ENCODE data around the gene SRSF7.

SRSF7 gene

GRCh38 chr2:38700113-38700785 lies 50.9 kb downstream of the SRSF7 start:
- no peak for DNase-seq

GRCh38 chr2:38698467-38699003 lies 52.6 kb downstream of the SRSF7 start:
- no peak for DNase-seq

- no peak for DNase-seq
Observed at GRCh38 chr2:38697116-38697840, 53.9 kb downstream of the SRSF7 start.

All from stimulated activated CD4-positive, alpha-beta T cell treated with anti-CD3 and anti-CD28 coated beads, Interleukin-12 subunit alpha, Interleukin-12 subunit beta, amount 100 ng/mL, for 4 hours (primary cell).